IgD-negative memory B cell (primary cell): Measurements from ENCODE around the gene RASSF9. TPM values are rescaled to one million over a fixed set of nuclear protein-coding genes. Genes with fewer than 3 reads are reported as not detected.

Experiments
- H3K27ac Mint-ChIP-seq, 3 donors: one replicate each; pipeline ENCODE4 v1.8.0; 2020 to 2022; ENCODE audit warnings: mild to moderate bottlenecking in 3 of 3, mixed read lengths in 3 of 3, moderate library complexity in 1 of 3
- H3K27me3 Mint-ChIP-seq: one replicate; pipeline ENCODE4 v1.8.0; 2021; ENCODE audit warnings: mixed read lengths
- H3K36me3 Mint-ChIP-seq: one replicate; pipeline ENCODE4 v1.8.0; 2020; ENCODE audit warnings: mild to moderate bottlenecking, mixed read lengths
- H3K4me1 Mint-ChIP-seq, 3 donors: one replicate each; pipeline ENCODE4 v1.8.0; 2020 to 2022; ENCODE audit warnings: mixed read lengths in 3 of 3, mild to moderate bottlenecking in 1 of 3
- H3K4me3 Mint-ChIP-seq, 4 donors: one replicate each; pipeline ENCODE4 v1.8.0; 2020 to 2022; ENCODE audit warnings: mild to moderate bottlenecking in 4 of 4, mixed read lengths in 4 of 4, moderate library complexity in 3 of 4
- H3K9me3 Mint-ChIP-seq, 3 donors: one replicate each; pipeline ENCODE4 v1.8.0; 2020 to 2021; ENCODE audit warnings: mixed read lengths in 3 of 3, mild to moderate bottlenecking in 1 of 3
- polyA plus RNA-seq: library from polyadenylated mRNA; unstranded; fragments of 300-500 nt; fragmentation: Illumina TruSeq; gene quantifications from one replicate; pipeline ENCODE4 v1.2.3, GENCODE V29; 2021

RASSF9 gene
- polyA plus RNA-seq, 1 donor from 2014 or later: not detected

- Mint-ChIP-seq H3K9me3 (peaks cover 0 to 6% (median 1%) of the 10 kb centered on the region in 3 donors), H3K27me3 (no peaks in the 10 kb centered on the region), H3K27ac (no peak overlapping the region), H3K36me3 (no peaks in the 10 kb centered on the region), H3K4me1 (peaks cover 0 to 2% (median 0%) of the 10 kb centered on the region in 3 donors), H3K4me3 (no peak overlapping the region)
These were observed 4.8 kb downstream of the RASSF9 start for GRCh38 chr12:85831327-85831990.

- Mint-ChIP-seq H3K4me3 (no peak overlapping the region), H3K36me3 (no peaks in the 10 kb centered on the region), H3K4me1 (peaks cover 0 to 2% (median 0%) of the 10 kb centered on the region in 3 donors), H3K27ac (no peak overlapping the region), H3K9me3 (peaks cover 0 to 6% (median 0%) of the 10 kb centered on the region in 3 donors), H3K27me3 (no peaks in the 10 kb centered on the region)
These were observed 6.8 kb downstream of the RASSF9 start for GRCh38 chr12:85829391-85829790.

- Mint-ChIP-seq H3K27ac (no peak overlapping the region), H3K27me3 (no peaks in the 10 kb centered on the region), H3K36me3 (no peaks in the 10 kb centered on the region), H3K9me3 (peaks cover 0 to 6% (median 4%) of the 10 kb centered on the region in 3 donors), H3K4me1 (peaks cover 0 to 2% (median 0%) of the 10 kb centered on the region in 3 donors), H3K4me3 (no peak overlapping the region)
These were observed 7.6 kb downstream of the RASSF9 start for GRCh38 chr12:85828576-85828975.

- Mint-ChIP-seq H3K36me3 (no peaks in the 10 kb centered on the region), H3K9me3 (peaks cover 3 to 18% (median 6%) of the 10 kb centered on the region in 3 donors), H3K4me1 (peaks cover 0 to 2% (median 0%) of the 10 kb centered on the region in 3 donors), H3K4me3 (no peak overlapping the region), H3K27ac (no peak overlapping the region), H3K27me3 (no peaks in the 10 kb centered on the region)
These were observed 10.5 kb downstream of the RASSF9 start for GRCh38 chr12:85825746-85826145.

GRCh38 chr12:85823436-85824180 lies 12.6 kb downstream of the RASSF9 start:
- no peaks in the 10 kb centered on the region for H3K36me3 Mint-ChIP-seq
- no peaks in the 10 kb centered on the region for H3K27me3 Mint-ChIP-seq
- H3K9me3 Mint-ChIP-seq: peaks cover 3 to 18% (median 5%) of the 10 kb centered on the region in 3 donors
- no peak overlapping the region for H3K27ac Mint-ChIP-seq
- H3K4me3 Mint-ChIP-seq: no peak overlapping the region
- H3K4me1 Mint-ChIP-seq: peaks cover 0 to 2% (median 0%) of the 10 kb centered on the region in 3 donors

- H3K27ac Mint-ChIP-seq: no peak overlapping the region
- no peaks in the 10 kb centered on the region for H3K36me3 Mint-ChIP-seq
- H3K9me3 Mint-ChIP-seq: peaks cover under 1 to 18% (median 3%) of the 10 kb centered on the region in 3 donors
- H3K27me3 Mint-ChIP-seq: no peaks in the 10 kb centered on the region
- no peaks in the 10 kb centered on the region for H3K4me1 Mint-ChIP-seq
- no peak overlapping the region for H3K4me3 Mint-ChIP-seq
These were observed 14.4 kb downstream of the RASSF9 start for GRCh38 chr12:85821759-85822158.

- Mint-ChIP-seq H3K27me3 (no peaks in the 10 kb centered on the region), H3K9me3 (peaks cover 0 to 18% (median 3%) of the 10 kb centered on the region in 3 donors), H3K4me3 (no peak overlapping the region), H3K36me3 (no peaks in the 10 kb centered on the region), H3K4me1 (no peaks in the 10 kb centered on the region), H3K27ac (no peak overlapping the region)
These were observed 15.0 kb downstream of the RASSF9 start for GRCh38 chr12:85821206-85821605.

- Mint-ChIP-seq H3K9me3 (peaks cover 0 to 18% (median 3%) of the 10 kb centered on the region in 3 donors), H3K27ac (no peak overlapping the region), H3K4me3 (no peak overlapping the region), H3K27me3 (no peaks in the 10 kb centered on the region), H3K36me3 (no peaks in the 10 kb centered on the region), H3K4me1 (no peaks in the 10 kb centered on the region)
These were observed 16.1 kb downstream of the RASSF9 start for GRCh38 chr12:85820101-85820500.

GRCh38 chr12:85814741-85815140 lies 21.5 kb downstream of the RASSF9 start:
- Mint-ChIP-seq H3K27ac (no peak overlapping the region), H3K36me3 (no peaks in the 10 kb centered on the region), H3K27me3 (no peaks in the 10 kb centered on the region), H3K9me3 (no peaks in the 10 kb centered on the region), H3K4me3 (no peak overlapping the region), H3K4me1 (no peaks in the 10 kb centered on the region)

GRCh38 chr12:85814071-85814470 lies 22.1 kb downstream of the RASSF9 start:
- no peaks in the 10 kb centered on the region for H3K9me3 Mint-ChIP-seq
- no peaks in the 10 kb centered on the region for H3K36me3 Mint-ChIP-seq
- no peaks in the 10 kb centered on the region for H3K27me3 Mint-ChIP-seq
- H3K27ac Mint-ChIP-seq: no peak overlapping the region
- H3K4me3 Mint-ChIP-seq: no peak overlapping the region
- H3K4me1 Mint-ChIP-seq: no peaks in the 10 kb centered on the region

GRCh38 chr12:85809500-85809899 lies 26.7 kb downstream of the RASSF9 start:
- no peaks in the 10 kb centered on the region for H3K27me3 Mint-ChIP-seq

GRCh38 chr12:85807730-85808129 lies 28.5 kb downstream of the RASSF9 start:
- no peak overlapping the region for H3K4me3 Mint-ChIP-seq
- no peaks in the 10 kb centered on the region for H3K36me3 Mint-ChIP-seq

More at GRCh38 chr12:85809500-85809899, 26.7 kb downstream of the RASSF9 start:
- no peaks in the 10 kb centered on the region for H3K36me3 Mint-ChIP-seq
- no peaks in the 10 kb centered on the region for H3K4me1 Mint-ChIP-seq
- no peaks in the 10 kb centered on the region for H3K9me3 Mint-ChIP-seq
- H3K27ac Mint-ChIP-seq: no peak overlapping the region
- H3K4me3 Mint-ChIP-seq: no peak overlapping the region

GRCh38 chr12:85805654-85806053 lies 30.6 kb downstream of the RASSF9 start:
- Mint-ChIP-seq H3K4me3 (no peak overlapping the region), H3K27ac (no peak overlapping the region), H3K27me3 (no peaks in the 10 kb centered on the region), H3K4me1 (no peaks in the 10 kb centered on the region), H3K9me3 (no peaks in the 10 kb centered on the region), H3K36me3 (no peaks in the 10 kb centered on the region)

More at GRCh38 chr12:85807730-85808129, 28.5 kb downstream of the RASSF9 start:
- Mint-ChIP-seq H3K4me1 (no peaks in the 10 kb centered on the region), H3K9me3 (no peaks in the 10 kb centered on the region), H3K27ac (no peak overlapping the region), H3K27me3 (no peaks in the 10 kb centered on the region)

GRCh38 chr12:85804663-85805062 lies 31.5 kb downstream of the RASSF9 start:
- H3K9me3 Mint-ChIP-seq: no peaks in the 10 kb centered on the region
- H3K36me3 Mint-ChIP-seq: no peaks in the 10 kb centered on the region
- no peak overlapping the region for H3K27ac Mint-ChIP-seq
- H3K4me1 Mint-ChIP-seq: no peaks in the 10 kb centered on the region
- no peaks in the 10 kb centered on the region for H3K27me3 Mint-ChIP-seq
- no peak overlapping the region for H3K4me3 Mint-ChIP-seq

- Mint-ChIP-seq H3K36me3 (no peaks in the 10 kb centered on the region), H3K27me3 (no peaks in the 10 kb centered on the region), H3K9me3 (no peaks in the 10 kb centered on the region), H3K27ac (no peak overlapping the region), H3K4me1 (no peaks in the 10 kb centered on the region), H3K4me3 (no peak overlapping the region)
These were observed 32.3 kb downstream of the RASSF9 start for GRCh38 chr12:85803923-85804322.

- H3K9me3 Mint-ChIP-seq: no peaks in the 10 kb centered on the region
- H3K4me3 Mint-ChIP-seq: no peak overlapping the region
- no peaks in the 10 kb centered on the region for H3K36me3 Mint-ChIP-seq
- no peaks in the 10 kb centered on the region for H3K27me3 Mint-ChIP-seq
- H3K4me1 Mint-ChIP-seq: no peaks in the 10 kb centered on the region
- no peak overlapping the region for H3K27ac Mint-ChIP-seq
These were observed 33.0 kb downstream of the RASSF9 start for GRCh38 chr12:85803231-85803630.
